Uterus (tissue), 4 donors: ENCODE data around the gene NEMP2. TPM values are rescaled to one million over a fixed set of nuclear protein-coding genes. Genes with fewer than 3 reads are reported as not detected.

Experiments
- DNase-seq, 2 donors: peaks; one replicate each; pipeline ENCODE4 v3.0.0-alpha.2; 2019 to 2020
- H3K27ac ChIP-seq, 2 donors: fragments of 200-600 bp; sonication (generic); 1 replicate in 1 of 2; 2 replicates in 1 of 2; pipeline ENCODE4 v1.5.1; 2016 to 2018
- H3K27me3 ChIP-seq, 2 donors: fragments of 200-600 bp; sonication (generic); one replicate each; pipeline ENCODE4 v1.5.1; 2018 to 2019; ENCODE audit warnings: control low read depth in 1 of 2
- H3K36me3 ChIP-seq, 2 donors: fragments of 200-600 bp; sonication (generic); one replicate each; pipeline ENCODE4 v1.5.1; 2019; ENCODE audit warnings: control low read depth in 1 of 2
- H3K4me1 ChIP-seq, 2 donors: fragments of 200-600 bp; sonication (generic); one replicate each; pipeline ENCODE4 v1.5.1; 2018 to 2019; ENCODE audit warnings: control low read depth in 1 of 2
- H3K4me3 ChIP-seq, 2 donors: fragments of 200-600 bp; sonication (generic); 1 replicate in 1 of 2; 2 replicates in 1 of 2; pipeline ENCODE4 v1.5.1; 2018 to 2019; ENCODE audit warnings: mild to moderate bottlenecking in 1 of 2
- H3K9me3 ChIP-seq, 2 donors: fragments of 200-600 bp; sonication (generic); one replicate each; pipeline ENCODE4 v1.5.1; 2019; ENCODE audit warnings: control low read depth in 1 of 2
- POLR2A ChIP-seq, 2 donors: fragments of 450-650 bp; IDR thresholded peaks; one replicate each; pipeline ENCODE4 v1.6.1; 2016; ENCODE audit warnings: antibody characterized with exemption in 2 of 2, mild to moderate bottlenecking in 1 of 2, moderate library complexity in 1 of 2
- intact Hi-C: fragments of 100-400 bp; cut with DNase I; formaldehyde crosslinking; loops from one replicate; pipeline ENCODE4 v1.15.1; 2023; ENCODE audit warnings: low total_unique reads
- total RNA-seq, 4 donors: library from RNA; depleted of rRNA in 3 of 4; stranded (reverse); fragments of >200 nt in 3 of 4; gene quantifications; one replicate each; pipeline versions ENCODE4 v1.1.0 to v1.2.4, GENCODE V29; 2014 to 2023
- TF ChIP-seq, protein P1 (sequence below), 4 experiments: fragments of 200-600 bp in 2 of 4; fragments of 450-650 bp in 2 of 4; sonication (generic) in 2 of 4; IDR thresholded peaks; one replicate each; pipeline ENCODE4 v1.5.1; 2016 to 2019; ENCODE audit warnings: antibody characterized with exemption in 4 of 4, mild to moderate bottlenecking in 2 of 4, moderate library complexity in 1 of 4
- donor health status: DM: yes; HTN: yes; CAD: no.

The NEMP2 gene
- total RNA-seq, 4 donors from 2014 or later: 2.0 to 16.5 (median 5.7) TPM

DNA sequence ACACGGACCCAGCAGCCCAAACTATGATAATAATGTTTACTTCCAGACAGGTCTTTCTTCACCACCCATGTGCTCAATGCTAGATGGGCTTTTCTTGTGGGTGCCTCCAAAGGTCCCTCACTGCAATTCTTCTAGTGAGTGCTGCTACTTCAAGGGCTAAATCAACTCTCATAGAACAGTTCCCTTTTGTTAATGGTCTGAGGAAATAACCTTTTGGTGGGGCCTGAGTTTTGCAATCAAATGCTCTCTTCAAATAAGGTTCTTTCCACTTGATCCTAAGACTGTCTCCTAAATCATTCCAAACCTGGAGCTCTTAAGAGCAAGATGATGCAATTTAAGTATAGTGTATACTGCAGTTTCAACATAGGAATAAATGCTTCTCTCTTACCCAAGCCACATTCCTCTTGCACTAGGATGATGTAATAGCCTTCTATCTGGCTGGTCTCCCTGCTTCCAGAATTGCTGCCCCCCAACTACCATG lies 6.0 kb downstream of the NEMP2 start:
- no peak for DNase-seq

DNA sequence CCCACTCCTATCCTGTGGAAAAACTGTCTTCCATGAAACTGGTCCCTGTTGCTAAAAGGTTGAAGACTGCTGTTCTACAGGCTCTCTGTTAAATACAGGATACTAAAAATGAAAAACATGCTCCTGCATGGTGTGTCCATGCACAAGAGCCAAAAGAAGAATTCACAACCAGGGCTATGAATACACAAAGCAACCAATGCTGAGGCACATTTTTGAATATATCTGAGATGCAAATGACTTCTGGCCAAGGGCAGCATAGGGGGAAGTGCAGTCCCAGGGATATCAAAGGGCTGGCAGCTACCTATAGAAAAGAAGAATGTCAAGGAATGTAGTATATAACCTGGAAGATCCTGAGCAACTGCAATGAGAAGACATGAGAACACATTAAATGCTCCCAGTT lies 6.6 kb downstream of the NEMP2 start:
- Histone ChIP-seq H3K4me1 (no peaks in the 10 kb centered on the region), H3K27ac (no peak overlapping the region), H3K36me3 (no peaks in the 10 kb centered on the region), H3K9me3 (no peaks in the 10 kb centered on the region), H3K4me3 (no peak overlapping the region), H3K27me3 (no peaks in the 10 kb centered on the region)
- TF ChIP-seq, protein P1, sequence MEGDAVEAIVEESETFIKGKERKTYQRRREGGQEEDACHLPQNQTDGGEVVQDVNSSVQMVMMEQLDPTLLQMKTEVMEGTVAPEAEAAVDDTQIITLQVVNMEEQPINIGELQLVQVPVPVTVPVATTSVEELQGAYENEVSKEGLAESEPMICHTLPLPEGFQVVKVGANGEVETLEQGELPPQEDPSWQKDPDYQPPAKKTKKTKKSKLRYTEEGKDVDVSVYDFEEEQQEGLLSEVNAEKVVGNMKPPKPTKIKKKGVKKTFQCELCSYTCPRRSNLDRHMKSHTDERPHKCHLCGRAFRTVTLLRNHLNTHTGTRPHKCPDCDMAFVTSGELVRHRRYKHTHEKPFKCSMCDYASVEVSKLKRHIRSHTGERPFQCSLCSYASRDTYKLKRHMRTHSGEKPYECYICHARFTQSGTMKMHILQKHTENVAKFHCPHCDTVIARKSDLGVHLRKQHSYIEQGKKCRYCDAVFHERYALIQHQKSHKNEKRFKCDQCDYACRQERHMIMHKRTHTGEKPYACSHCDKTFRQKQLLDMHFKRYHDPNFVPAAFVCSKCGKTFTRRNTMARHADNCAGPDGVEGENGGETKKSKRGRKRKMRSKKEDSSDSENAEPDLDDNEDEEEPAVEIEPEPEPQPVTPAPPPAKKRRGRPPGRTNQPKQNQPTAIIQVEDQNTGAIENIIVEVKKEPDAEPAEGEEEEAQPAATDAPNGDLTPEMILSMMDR (IDR thresholded peaks at IDR 0.05): no peak
- TF ChIP-seq POLR2A (IDR thresholded peaks at IDR 0.05): no peak
- intact Hi-C loops: no loop called here
- DNase-seq: no peak

More for the DNA sequence above, 6.0 kb downstream of the NEMP2 start:
- Histone ChIP-seq H3K36me3 (no peaks in the 10 kb centered on the region), H3K27ac (no peak overlapping the region), H3K4me3 (no peak overlapping the region), H3K27me3 (no peaks in the 10 kb centered on the region), H3K9me3 (no peaks in the 10 kb centered on the region), H3K4me1 (no peaks in the 10 kb centered on the region)
- TF ChIP-seq, protein P1 (IDR thresholded peaks at IDR 0.05): no peak
- TF ChIP-seq POLR2A (IDR thresholded peaks at IDR 0.05): no peak
- intact Hi-C loops: no loop called here

GRCh38 chr2:190527214-190527613 lies 7.3 kb downstream of the NEMP2 start:
- TF ChIP-seq POLR2A (IDR thresholded peaks at IDR 0.05): no peak
- TF ChIP-seq, protein P1 (IDR thresholded peaks at IDR 0.05): no peak
- Histone ChIP-seq H3K4me3 (no peak overlapping the region), H3K4me1 (no peaks in the 10 kb centered on the region), H3K27ac (no peak overlapping the region), H3K27me3 (no peaks in the 10 kb centered on the region), H3K36me3 (no peaks in the 10 kb centered on the region), H3K9me3 (no peaks in the 10 kb centered on the region)
- intact Hi-C loops: no loop called here
- DNase-seq: no peak

DNA sequence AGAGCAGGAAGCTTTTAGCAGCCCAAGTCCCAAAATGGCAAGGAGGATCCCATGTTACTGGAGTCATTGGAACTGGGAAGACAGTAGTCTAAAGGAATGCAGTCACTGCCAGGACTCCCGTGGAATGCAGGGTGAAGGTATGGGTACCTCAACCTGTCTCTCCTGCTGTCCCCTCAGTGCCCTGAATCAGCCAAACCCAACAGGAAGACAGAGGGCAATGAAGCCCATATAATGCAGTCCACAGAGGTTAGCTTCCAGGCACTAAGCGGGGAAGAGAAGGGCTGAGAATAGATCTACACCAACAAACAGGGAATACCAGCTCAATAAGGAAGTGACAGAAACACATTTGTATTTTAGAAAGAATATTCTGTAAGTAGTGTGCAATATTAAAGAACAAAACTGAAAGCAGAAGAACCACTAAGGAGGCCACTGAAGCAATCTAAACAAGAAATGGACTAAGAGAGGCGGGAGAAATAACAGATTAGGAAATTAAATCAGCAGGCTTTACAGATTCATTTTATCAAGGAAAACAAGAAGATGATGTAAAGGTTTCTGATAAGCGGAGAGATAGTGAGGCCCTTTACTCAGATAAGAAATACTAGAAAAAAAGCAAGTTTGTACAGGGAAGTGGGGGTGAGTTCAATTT lies 8.3 kb downstream of the NEMP2 start:
- intact Hi-C loops: no loop called here
- TF ChIP-seq POLR2A (IDR thresholded peaks at IDR 0.05): no peak
- TF ChIP-seq, protein P1 (IDR thresholded peaks at IDR 0.05): no peak
- Histone ChIP-seq H3K4me1 (no peaks in the 10 kb centered on the region), H3K36me3 (no peaks in the 10 kb centered on the region), H3K4me3 (no peak overlapping the region), H3K27ac (no peak overlapping the region), H3K27me3 (no peaks in the 10 kb centered on the region), H3K9me3 (no peaks in the 10 kb centered on the region)
- no peak for DNase-seq

DNA sequence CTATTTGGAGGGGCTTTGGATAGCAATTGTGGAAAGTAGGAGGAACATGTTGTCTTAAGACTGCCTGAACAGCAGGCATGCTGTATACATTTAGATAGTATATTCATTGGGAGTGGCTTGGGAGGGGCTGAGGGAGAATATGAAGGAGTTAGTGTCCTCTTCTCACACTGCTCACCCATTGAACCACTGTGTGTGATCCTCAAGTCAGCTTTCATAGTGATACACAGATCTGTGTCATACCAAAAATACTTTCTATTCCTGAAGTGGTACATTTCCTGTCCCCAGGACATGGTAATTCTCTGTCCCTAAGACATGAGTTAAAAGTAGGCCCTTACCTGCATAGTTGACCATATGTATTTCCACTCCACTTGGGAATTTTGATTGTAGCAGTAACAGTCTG lies 9.6 kb downstream of the NEMP2 start:
- Histone ChIP-seq H3K9me3 (no peaks in the 10 kb centered on the region), H3K27ac (no peak overlapping the region), H3K4me3 (no peak overlapping the region), H3K27me3 (no peaks in the 10 kb centered on the region), H3K36me3 (no peaks in the 10 kb centered on the region), H3K4me1 (no peaks in the 10 kb centered on the region)
- intact Hi-C loops: no loop called here
- no peak for DNase-seq
- TF ChIP-seq POLR2A (IDR thresholded peaks at IDR 0.05): no peak
- TF ChIP-seq, protein P1 (IDR thresholded peaks at IDR 0.05): no peak
